Hippocampal formation (tissue), 2 donors: Measurements from ENCODE around the gene RBPJ.

Experiments used
- DNase-seq, 2 donors: peaks; one replicate each; lab custom pipeline; 2025; lab: John Stamatoyannopoulos, UW

The RBPJ gene

DNA sequence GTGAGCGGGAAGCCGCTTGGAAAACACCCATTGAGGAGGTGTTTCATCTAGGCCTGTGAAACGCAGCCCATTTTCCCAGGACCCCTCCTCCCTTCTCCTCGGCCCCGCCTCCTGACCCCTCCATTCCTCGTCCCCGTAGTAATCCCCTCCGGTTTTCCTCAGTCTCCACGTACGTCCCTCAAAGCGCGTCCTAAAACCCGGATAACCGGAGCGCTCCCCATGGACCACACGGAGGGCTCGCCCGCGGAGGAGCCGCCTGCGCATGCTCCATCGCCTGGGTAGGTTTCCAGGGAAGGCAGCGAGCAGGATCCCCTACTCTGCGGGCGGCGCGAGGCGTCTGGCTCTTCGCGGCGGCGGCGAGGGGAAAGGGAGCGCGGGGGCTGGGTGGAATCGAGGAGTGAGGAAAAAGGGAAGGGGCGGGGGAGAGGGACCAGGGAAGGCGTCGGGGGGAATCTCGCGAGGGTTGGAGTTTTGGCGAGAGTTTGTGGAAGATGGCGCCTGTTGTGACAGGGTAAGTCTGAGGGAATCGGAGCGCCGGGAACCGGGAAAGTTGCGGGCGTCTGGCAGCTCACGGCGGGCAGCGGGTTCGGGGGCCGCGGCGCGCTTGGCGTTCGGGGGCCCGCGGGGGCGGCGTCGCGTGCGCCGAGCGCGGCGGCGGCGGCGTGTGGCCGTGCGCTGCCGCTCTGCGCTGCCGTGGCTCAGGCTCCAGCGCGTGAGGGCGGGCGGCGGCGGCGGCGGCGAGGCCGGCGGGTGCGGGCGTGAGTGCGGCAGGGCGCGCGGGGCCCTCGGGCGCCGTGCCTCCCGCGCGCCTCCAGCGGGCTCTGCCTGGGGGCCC lies at the start of gene RBPJ:
Gene RBPJ (plus strand): TSS at position 477 of the 835 bp plus-strand sequence. CDS start 15 bp downstream, at position 492.
- peak; percentile 91 to 92 for DNase-seq

GRCh38 chr4:26271703-26272102 lies 49.1 kb upstream of the RBPJ start:
- DNase-seq: no peak

GRCh38 chr4:26272654-26273615 lies 47.9 kb upstream of the RBPJ start:
- no peak for DNase-seq

DNA sequence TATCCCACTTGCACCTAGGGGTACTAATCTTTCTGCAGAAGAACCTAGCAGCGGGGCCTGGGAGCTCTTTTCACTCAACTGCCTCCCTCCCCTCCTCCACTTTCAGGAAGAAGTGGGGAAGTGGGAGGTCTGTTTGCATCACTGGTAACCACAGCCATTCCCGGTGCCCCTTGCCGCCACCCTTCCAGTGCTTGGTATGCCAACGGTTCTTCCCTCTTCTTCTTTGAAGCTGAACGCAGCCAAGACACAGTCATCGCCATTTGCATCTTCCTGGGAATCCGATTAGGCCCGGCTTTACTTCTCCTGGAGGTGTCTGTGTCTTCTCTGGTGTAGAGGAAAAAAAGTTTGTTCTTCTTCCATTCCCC lies 47.2 kb upstream of the RBPJ start:
- peak in 1 of 2 donors; percentile 12 for DNase-seq

DNA sequence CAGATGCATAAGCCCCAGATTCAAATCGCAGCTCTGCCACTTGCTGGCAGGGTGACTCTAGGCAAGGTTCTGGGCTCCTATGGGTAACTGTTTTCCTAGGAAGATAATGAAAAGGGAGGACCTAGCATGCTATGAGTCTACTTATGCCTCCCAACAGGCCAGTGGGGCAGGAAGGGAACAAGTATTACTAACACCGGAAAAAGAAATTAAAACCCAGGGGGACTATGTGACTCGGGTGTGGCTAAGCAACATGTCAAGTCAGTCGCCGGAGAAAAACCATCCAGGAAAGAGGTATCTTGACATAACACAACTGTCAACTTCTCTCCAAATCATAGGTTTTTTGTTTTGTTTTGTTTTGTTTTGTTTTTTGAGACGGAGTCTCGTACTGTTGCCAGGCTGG lies 45.5 kb upstream of the RBPJ start:
- no peak for DNase-seq

- no peak for DNase-seq
Measured at GRCh38 chr4:26279446-26279845, 41.4 kb upstream of the RBPJ start.

- no peak for DNase-seq
Measured at GRCh38 chr4:26281881-26282280, 38.9 kb upstream of the RBPJ start.

DNA sequence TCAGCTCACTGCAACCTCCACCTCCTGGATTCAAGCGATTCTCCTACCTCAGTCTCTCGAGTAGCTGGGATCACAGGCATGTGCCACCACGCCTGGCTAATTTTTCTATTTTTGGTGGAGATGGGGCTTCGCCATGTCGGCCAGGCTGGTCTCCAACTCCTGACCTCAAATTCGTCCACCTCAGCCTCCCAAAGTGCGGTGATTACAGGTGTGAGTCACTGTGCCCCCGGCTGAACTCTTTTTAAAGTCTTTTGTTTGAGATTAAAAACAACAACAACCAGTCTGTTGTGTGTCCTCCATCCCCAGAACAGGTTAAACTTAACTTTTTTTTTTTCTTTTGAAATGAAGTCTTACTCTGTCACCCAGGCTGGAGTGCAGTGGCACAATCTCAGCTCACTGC lies 36.3 kb upstream of the RBPJ start:
- no peak for DNase-seq

DNA sequence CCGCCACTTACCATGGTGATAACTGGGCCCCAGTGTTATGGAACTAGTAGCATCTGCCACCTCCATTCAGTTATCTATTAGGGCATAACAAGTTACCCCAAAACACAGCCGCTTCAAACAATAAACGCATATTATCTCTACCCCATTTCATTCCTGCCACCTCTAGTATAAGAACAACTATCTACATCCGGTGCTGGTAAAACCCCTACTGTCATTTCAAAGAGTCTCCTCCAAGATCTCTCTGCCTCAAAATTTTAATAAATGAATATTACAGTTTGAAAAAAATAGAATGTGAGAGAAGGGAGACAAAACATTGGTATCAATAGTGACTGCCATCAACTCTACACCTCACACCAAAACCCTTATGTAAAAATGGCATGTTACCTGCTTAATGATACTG lies 35.5 kb upstream of the RBPJ start:
- DNase-seq: no peak

- no peak for DNase-seq
Measured at GRCh38 chr4:26287756-26288155, 33.1 kb upstream of the RBPJ start.

DNA sequence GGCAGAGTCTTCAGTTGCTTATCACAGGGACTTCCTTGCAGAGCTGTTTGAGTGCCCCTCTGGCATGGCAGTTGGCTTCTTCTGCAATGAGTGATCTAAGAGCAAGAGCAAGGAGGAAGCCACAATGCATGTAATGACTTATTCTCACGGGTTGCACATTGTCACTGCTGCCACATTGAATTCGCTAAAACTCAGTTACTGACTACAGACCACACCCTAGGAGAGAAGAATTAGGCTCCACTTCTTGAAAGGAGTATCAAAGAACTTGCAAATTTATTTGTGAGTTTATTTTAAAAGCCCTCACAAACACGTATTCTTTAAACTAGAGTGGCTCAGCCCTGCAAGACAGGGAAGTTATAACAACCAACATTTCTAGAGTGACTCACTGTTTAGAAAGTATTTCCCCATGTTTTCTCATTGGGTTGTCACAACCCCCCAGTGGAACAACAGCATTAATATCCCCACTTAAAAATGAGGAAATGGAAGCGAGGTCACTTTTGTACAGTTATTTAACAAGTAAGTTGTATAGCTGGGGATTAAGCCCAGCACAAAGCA lies 32.4 kb upstream of the RBPJ start:
- no peak for DNase-seq

- no peak for DNase-seq
Measured at GRCh38 chr4:26289401-26289800, 31.4 kb upstream of the RBPJ start.

DNA sequence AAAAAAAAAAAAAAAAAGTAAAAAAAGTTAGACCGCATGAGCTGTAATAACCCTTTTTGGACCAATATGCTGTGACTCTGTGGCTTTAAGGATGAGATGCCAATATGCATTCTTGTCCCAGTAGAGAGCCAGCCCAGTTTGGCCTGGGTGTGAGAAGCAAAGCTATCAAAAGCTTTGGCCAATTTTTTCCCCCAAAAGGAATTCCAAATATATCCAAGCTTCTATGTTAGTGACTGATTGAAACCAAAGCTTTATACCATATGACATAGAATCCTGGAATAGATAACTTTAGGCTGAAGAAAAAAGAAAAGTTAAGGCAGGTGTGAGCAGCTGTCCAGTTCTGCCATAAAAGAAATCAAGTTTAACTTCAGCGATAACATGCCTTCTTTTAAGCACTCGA lies 30.5 kb upstream of the RBPJ start:
- no peak for DNase-seq

DNA sequence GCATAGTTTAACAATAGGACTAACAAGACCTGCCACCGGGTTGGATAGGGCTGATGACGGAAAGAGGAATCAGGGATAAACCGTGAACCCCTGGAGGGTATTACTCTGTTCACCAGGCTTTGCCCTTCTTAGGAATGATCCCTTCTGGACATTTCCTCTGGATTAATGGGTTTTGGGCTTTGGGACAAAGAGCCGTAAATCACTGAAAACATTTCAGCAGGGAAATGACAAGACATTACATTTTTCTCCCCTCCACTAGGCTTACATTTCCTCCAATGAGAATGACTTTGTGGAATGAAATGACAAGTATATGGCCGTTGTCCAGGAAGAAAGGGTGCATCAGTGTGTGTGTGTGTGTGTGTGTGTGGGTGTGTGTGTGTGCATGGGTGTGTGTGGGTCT lies 25.9 kb upstream of the RBPJ start:
- DNase-seq: no peak

GRCh38 chr4:26296021-26296420 lies 24.8 kb upstream of the RBPJ start:
- no peak for DNase-seq

DNA sequence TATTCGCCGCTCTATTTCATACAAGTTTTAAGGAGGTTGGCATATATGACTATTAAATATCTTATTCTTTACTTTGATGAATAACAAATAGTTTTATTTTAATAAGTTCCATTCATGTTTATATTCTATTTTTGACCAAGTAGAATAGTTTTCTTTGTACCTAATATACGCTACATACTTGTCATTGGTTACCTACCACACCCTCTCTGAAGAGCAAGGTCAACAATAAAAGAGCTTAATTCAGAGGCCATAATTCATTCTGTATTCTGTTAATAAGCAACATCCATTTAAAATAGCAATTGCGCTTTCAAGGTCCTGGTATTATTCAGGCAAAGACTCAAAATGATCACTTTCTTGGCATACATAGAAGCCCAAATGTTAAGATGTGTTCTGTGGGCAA lies 24.3 kb upstream of the RBPJ start:
- no peak for DNase-seq

- DNase-seq: no peak
Measured at GRCh38 chr4:26297219-26297618, 23.6 kb upstream of the RBPJ start.

GRCh38 chr4:26298198-26298947 lies 22.4 kb upstream of the RBPJ start:
- DNase-seq: no peak

- DNase-seq: no peak
Measured at GRCh38 chr4:26299254-26299882, 21.4 kb upstream of the RBPJ start.

- no peak for DNase-seq
Measured at GRCh38 chr4:26300314-26301307, 20.2 kb upstream of the RBPJ start.
